NK-92 (cell line): ENCODE measurements around the gene ALDH16A1.

Source experiments
- DNase-seq: peaks from one replicate; lab custom pipeline; 2025; ENCODE audit not compliant: unreplicated experiment; lab: John Stamatoyannopoulos, UW

Gene ALDH16A1

GRCh38 chr19:49487277-49488045 lies 34.4 kb downstream of the ALDH16A1 start, which contains the start of gene RPL13A:
RPL13A (plus strand) TSS chr19:49487608; CDS start chr19:49487630, 22 bp downstream.
- DNase-seq = peak; percentile 97

GRCh38 chr19:49488046-49488862 lies 35.2 kb downstream of the ALDH16A1 start:
- no peak for DNase-seq

- DNase-seq = no peak
Observed at GRCh38 chr19:49488863-49489537, 36.0 kb downstream of the ALDH16A1 start.

GRCh38 chr19:49489601-49490167 lies 36.7 kb downstream of the ALDH16A1 start:
- DNase-seq = no peak

- no peak for DNase-seq
Observed at GRCh38 chr19:49490287-49491029, 37.4 kb downstream of the ALDH16A1 start.

GRCh38 chr19:49491030-49491803 lies 38.2 kb downstream of the ALDH16A1 start:
- no peak for DNase-seq

GRCh38 chr19:49491804-49492572 lies 39.0 kb downstream of the ALDH16A1 start:
- DNase-seq = no peak

GRCh38 chr19:49492573-49493405 lies 39.8 kb downstream of the ALDH16A1 start:
- DNase-seq = no peak

GRCh38 chr19:49496574-49497008 lies 43.6 kb downstream of the ALDH16A1 start:
- no peak for DNase-seq

GRCh38 chr19:49497047-49497788 lies 44.2 kb downstream of the ALDH16A1 start:
- no peak for DNase-seq

GRCh38 chr19:49497789-49498103 lies 44.7 kb downstream of the ALDH16A1 start:
- DNase-seq = no peak

GRCh38 chr19:49498475-49498874 lies 45.5 kb downstream of the ALDH16A1 start:
- no peak for DNase-seq

- no peak for DNase-seq
Observed at GRCh38 chr19:49499030-49499670, 46.1 kb downstream of the ALDH16A1 start.

GRCh38 chr19:49502866-49503581 lies 50.0 kb downstream of the ALDH16A1 start:
- DNase-seq = no peak

- DNase-seq = no peak
Observed at GRCh38 chr19:49503582-49503962, 50.5 kb downstream of the ALDH16A1 start.

GRCh38 chr19:49506575-49507105 lies 53.6 kb downstream of the ALDH16A1 start:
- DNase-seq = no peak
